HEK293T (cell line): ENCODE measurements around the gene CAPN13.

Experiments
- BHLHE40 ChIP-seq: fragments of 450-650 bp; IDR thresholded peaks from 2 replicates; pipeline ENCODE4 v1.6.1; 2016; ENCODE audit warnings: mild to moderate bottlenecking, moderate library complexity, borderline replicate concordance
- CTBP1 ChIP-seq: fragments of 450-650 bp; IDR thresholded peaks from 2 replicates; pipeline ENCODE4 v1.6.1; 2016; ENCODE audit warnings: borderline replicate concordance
- FOXA1 ChIP-seq: fragments of 450-650 bp; IDR thresholded peaks from 2 replicates; pipeline ENCODE4 v1.6.1; 2016; ENCODE audit warnings: mild to moderate bottlenecking
- FOXK2 ChIP-seq: fragments of 450-650 bp; IDR thresholded peaks from 2 replicates; pipeline ENCODE4 v1.6.1; 2016; ENCODE audit warnings: mild to moderate bottlenecking
- LEF1 ChIP-seq: fragments of 450-650 bp; IDR thresholded peaks from 2 replicates; pipeline ENCODE4 v1.6.1; 2017; ENCODE audit warnings: mild to moderate bottlenecking, borderline replicate concordance
- PKNOX1 ChIP-seq: fragments of 450-650 bp; IDR thresholded peaks from 2 replicates; pipeline ENCODE4 v1.6.1; 2016
- SUZ12 ChIP-seq: fragments of 450-650 bp; IDR thresholded peaks from 2 replicates; pipeline ENCODE4 v1.6.1; 2016; ENCODE audit warnings: mild to moderate bottlenecking
- ZNF384 ChIP-seq: fragments of 450-650 bp; IDR thresholded peaks from 2 replicates; pipeline ENCODE4 v1.6.1; 2016

GRCh38 chr2:30759481-30759880, 47.8 kb downstream of the CAPN13 start:
- TF ChIP-seq FOXK2 (no peak), BHLHE40 (no peak), ZNF384 (no peak), PKNOX1 (no peak), SUZ12 (no peak), CTBP1 (no peak), LEF1 (no peak), FOXA1 (no peak)
